Muscle of back (tissue), 11 donors: ENCODE data around the gene STRIP1. TPM values are rescaled to one million over a fixed set of nuclear protein-coding genes. Genes with fewer than 3 reads are reported as not detected.

ENCODE experiments used
- DNase-seq, 3 donors: peaks; one replicate each; pipeline versions ENCODE4 v3.0.0 to v3.0.0-alpha.2; 2013
- polyA plus RNA-seq, 10 donors: library from polyadenylated mRNA; unstranded; fragments of 120-200 nt; gene quantifications; one replicate each; pipeline ENCODE4 v1.2.1, GENCODE V29; 2013; ENCODE audit not compliant: insufficient read length in 10 of 10

The STRIP1 gene
- polyA plus RNA-seq, 10 donors = 25.7 to 37.1 (median 29.8) TPM

- no peak for DNase-seq
These were observed 57.4 kb downstream of the STRIP1 start for GRCh38 chr1:110091791-110092190.

- no peak for DNase-seq
These were observed 58.6 kb downstream of the STRIP1 start for GRCh38 chr1:110092991-110093390.

- no peak for DNase-seq
These were observed 60.7 kb downstream of the STRIP1 start for GRCh38 chr1:110094931-110095654.

GRCh38 chr1:110097507-110098221, 63.2 kb downstream of the STRIP1 start:
- DNase-seq = no peak

- DNase-seq = no peak
These were observed 64.0 kb downstream of the STRIP1 start for GRCh38 chr1:110098222-110099026.

- DNase-seq = no peak
These were observed 65.9 kb downstream of the STRIP1 start for GRCh38 chr1:110100335-110100734.

GRCh38 chr1:110102081-110102480, 67.7 kb downstream of the STRIP1 start:
- DNase-seq = peak in 1 of 3 donors; percentile 37

Other genes with a start within 250 kb of the STRIP1 start
- gene CSF1, start 123.8 kb upstream of the STRIP1 start, polyA plus RNA-seq = 10 to 100 TPM in 4 of 10 donors, 1 to 10 TPM in 6; 7.0 to 13.9 (median 9.3) TPM
- gene AHCYL1, start 49.9 kb upstream of the STRIP1 start, polyA plus RNA-seq = 10 to 100 TPM; 37.2 to 50.2 (median 41.0) TPM
- gene ALX3, start 36.0 kb downstream of the STRIP1 start, polyA plus RNA-seq = under 1 TPM in 1 of 10 donors, not detected in 9; 0.33 TPM
- not detected for gene UBL4B, start 77.8 kb downstream of the STRIP1 start, polyA plus RNA-seq
- gene SLC6A17, start 115.9 kb downstream of the STRIP1 start, polyA plus RNA-seq = 1 to 10 TPM in 1 of 10 donors, under 1 TPM in 9; 0.29 to 1.7 (median 0.41) TPM
- gene KCNC4, start 175.7 kb downstream of the STRIP1 start, polyA plus RNA-seq = 1 to 10 TPM; 5.5 to 9.3 (median 6.7) TPM